Renal cortical epithelial cell (primary cell): ENCODE results near the gene NFYB. TPM values are rescaled to one million over a fixed set of nuclear protein-coding genes. Genes with fewer than 3 reads are reported as not detected.
"Not testable (repeated sequence)": the region's sequence is repeated elsewhere in the genome, so short reads cannot be mapped to it uniquely, and the experiment has no call there.

ENCODE experiments used
- DNase-seq: peaks from one replicate; pipeline ENCODE4 v3.0.0-alpha.2; 2011; ENCODE audit warnings: low read depth
- total RNA-seq: library from RNA; depleted of rRNA; stranded (reverse); fragments of >200 nt; gene quantifications from 2 replicates; pipeline ENCODE4 v1.2.3, GENCODE V29; 2014

Gene NFYB
- total RNA-seq, 1 donor from 2014 or later: 22.5 TPM

DNA sequence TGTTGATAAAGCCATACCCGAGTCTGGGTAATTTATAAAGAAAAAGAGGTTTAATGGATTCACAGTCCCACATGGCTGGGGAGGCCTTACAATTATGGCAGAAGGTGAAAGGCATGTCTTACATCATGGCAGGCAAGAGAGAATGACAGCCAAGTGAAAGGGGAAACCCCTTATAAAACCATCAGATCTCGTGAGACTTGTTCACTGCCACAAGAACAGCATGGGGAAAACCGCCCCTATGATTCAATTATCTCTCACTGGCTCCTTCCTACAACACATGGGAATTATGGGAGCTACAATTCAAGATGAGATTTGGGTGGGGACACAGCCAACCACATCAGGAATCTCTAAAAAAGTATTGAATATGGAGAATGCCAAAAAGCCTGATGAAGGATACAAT lies 25.0 kb upstream of the NFYB start:
- not testable (repeated sequence) for DNase-seq

DNA sequence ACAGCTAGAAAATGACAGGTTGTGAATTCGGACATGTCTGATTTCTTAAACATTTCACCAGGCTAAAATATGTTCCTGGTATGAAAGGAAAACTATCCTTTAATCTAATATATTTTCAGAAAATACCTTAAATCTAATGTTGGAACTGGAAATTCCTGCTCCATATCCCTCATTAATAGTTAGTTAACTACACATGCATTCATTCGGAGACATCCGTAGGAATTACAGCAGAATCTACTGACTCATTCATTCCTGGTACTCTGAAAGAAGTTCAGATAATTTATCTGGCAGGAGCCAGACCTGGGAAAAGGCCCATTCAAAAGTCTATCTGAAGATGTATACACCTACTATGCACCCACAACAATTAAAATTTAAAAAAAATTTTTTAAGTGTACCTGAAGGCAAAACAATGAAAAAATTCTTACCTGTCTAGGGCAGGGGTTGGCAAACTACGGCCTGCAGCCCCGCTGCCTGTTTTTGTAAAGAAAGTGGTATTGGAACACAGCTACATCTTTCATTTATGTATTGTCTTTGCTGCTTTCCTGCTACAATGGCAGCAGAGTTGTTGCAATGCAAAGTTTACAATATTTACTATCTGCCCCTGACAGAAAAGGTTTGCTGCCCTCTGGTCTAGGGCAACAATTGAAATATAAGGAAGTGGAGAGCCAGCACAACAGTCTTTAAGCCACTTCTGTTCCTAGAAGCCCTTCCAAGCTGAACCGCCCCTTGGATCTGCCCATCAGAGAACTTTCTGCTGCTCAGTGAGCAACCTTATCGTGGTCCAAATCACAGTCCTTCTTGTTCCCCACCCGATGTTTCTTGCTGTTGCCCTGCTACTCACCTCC lies 17.9 kb upstream of the NFYB start:
- DNase-seq: no peak

DNA sequence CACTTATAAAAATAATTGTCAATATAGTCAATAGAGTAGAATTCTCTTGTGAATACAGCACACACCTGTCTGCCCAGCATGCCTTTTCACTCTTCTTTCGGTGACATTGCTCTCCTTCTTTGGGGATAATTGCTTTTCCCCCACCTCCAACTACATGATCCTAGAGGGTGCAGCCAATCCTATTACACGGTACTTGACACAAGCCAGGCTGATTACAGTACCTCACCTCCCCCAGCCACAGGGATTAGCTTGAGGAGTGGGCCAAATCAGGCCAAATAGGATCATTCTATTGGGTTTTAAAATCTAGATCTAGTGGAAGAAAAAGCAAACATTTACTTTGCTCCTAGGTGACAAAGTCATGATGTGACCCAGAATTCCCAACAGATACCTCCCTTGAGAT lies 16.8 kb upstream of the NFYB start:
- DNase-seq: no peak

DNA sequence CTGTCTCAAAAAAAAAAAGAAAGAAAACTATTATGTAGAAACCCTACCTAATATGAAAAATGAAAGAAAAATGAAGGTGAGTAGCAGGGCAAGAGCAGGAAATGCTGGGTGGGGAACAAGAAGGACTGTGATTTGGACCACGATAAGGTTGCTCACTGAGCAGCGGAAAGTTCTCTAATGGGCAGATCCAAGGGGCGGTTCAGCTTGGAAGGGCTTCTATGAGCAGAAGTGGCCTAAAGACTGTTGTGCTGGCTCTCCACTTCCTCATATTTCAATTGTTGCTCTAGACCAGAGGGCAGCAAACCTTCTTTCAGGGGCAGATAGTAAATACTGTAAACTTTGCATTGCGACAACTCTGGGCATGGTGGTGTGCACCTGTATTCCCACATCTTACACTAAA lies 16.3 kb upstream of the NFYB start:
- peak; percentile 11 for DNase-seq

DNA sequence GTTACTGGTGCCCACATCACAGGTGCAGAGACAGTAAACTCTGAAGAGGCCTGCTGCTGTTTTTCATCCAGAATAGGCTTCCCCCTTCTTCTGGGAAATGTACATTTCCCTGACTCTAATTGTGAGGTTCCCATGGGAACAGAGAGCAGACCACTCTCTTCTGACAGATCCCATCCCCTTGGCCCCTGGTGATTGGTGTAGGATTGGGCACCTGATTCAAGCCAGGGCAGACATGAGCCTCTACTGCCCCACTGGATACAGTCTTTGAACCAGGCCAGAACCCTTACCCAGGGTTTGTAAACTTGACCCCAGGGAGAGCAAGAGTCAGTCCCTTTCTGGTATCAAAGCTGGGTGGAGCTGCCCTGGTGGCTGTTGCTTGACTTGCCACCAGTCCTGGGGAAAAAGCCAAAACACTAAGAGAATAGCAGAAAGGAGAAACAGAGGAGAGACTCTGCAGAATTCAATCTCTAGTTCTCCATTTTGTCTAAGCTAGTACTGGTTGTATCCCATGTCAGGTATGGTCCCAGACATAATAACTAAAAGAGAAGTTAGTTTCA lies 14.8 kb upstream of the NFYB start:
- no peak for DNase-seq

DNA sequence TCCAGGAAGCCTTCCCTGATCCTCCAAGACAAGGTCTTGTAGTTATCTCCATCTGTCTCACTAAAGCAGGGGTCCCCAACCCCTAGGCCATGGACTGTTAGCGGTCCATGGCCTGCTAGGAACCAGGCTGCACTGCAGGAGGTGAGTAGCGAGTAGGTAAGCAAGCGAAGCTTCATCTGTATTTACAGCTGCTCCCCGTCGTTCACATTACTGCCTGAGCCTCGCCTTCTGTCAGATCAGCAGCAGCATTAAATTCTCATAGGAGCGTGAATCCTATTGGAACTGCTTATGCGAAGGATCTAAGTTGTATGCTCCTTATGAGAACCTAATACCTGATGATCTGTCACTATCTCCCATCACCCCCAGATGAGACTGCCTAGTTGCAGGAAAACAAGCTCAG lies 12.4 kb upstream of the NFYB start:
- no peak for DNase-seq

DNA sequence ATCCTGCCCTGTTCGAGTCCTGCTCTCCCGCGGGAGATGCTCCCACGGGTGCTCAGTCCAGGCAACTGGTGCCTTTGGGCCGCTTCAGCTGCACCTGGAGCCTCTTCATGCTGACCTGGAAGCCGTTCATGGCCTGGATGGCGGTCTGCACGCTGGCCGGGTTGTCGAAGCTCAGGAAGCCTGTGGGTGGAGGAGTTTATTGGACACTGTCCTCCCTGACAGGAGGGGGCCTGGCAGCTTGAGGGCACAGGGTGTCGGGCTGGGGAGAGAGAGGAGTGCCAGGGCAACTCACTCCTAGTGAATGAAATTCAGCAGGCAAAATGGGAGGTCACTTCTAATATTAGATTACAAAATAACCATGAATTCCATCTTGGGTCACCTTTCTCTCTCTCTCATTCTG lies 9.3 kb upstream of the NFYB start:
- no peak for DNase-seq

DNA sequence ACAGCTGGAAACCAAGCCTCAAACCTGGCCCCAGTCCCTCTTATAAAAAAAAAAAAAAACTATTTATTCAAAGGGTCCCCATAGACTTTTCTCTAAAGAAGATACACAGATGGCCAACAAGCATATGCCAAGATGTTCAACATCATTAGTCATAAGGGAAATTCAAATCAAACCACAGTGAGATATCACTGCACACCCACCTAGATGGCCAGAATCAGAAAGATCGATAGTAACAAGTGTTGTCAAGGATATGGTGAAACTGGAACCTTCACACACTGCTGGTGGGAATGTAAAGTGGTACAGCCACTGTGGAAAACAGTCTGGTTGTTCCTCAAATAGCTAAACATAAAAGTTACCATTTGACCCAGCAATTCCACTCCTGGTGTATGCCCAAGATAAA lies 5.9 kb upstream of the NFYB start:
- no peak for DNase-seq

DNA sequence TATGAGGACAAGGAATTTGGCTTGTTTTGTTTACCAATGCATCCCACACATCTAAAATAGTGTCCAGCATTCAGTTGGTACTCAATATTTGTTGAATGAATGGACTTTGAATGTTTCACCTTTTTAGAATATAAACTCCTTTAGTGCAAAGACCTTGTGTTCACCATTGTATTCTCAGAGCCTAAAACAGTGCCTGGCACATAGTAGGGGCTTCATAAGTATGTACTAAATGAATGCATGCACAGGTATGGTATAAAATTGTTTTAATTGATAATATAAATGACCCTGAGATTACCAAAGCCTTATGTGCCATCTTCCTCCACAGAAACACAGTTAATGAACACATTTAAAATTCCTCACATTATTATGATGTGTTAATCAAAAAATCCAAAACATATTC lies 5.0 kb upstream of the NFYB start:
- DNase-seq: no peak

DNA sequence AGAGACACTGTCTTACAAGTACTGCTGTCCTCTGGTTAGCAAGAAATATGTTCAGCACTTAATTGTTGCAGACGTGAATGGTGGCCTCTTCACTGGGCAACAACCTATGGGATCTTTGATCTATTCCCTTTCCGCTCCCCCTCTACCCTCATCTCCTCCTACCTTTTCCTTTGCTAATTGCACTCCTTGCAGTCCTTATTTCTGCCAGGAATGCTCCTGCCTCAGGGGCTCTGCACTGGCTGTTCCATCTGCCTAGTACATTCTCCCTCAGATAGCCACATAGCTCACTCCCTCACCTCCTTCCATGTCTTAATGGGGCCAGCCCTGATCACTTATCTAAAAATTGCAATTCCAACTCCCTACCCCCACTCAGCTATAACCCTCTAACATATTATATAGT lies 4.5 kb upstream of the NFYB start:
- no peak for DNase-seq

DNA sequence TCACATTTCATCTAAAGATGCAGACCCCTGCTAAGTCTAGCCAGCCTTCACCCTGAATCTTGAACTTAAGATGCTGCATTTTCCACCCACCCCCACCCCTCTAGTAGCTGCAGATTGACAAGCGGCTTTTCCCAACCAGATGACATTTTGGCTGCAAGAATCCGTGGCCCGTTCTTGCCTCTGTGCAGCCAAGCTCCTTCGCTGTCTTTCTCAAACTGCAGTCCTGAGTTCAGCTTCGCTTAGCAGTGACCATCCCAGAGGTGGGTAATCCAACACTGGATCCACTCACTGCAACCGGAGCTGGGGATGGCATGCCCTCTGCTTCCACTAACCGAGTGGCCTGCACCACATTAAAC lies 765 bp upstream of the NFYB start:
- no peak for DNase-seq

DNA sequence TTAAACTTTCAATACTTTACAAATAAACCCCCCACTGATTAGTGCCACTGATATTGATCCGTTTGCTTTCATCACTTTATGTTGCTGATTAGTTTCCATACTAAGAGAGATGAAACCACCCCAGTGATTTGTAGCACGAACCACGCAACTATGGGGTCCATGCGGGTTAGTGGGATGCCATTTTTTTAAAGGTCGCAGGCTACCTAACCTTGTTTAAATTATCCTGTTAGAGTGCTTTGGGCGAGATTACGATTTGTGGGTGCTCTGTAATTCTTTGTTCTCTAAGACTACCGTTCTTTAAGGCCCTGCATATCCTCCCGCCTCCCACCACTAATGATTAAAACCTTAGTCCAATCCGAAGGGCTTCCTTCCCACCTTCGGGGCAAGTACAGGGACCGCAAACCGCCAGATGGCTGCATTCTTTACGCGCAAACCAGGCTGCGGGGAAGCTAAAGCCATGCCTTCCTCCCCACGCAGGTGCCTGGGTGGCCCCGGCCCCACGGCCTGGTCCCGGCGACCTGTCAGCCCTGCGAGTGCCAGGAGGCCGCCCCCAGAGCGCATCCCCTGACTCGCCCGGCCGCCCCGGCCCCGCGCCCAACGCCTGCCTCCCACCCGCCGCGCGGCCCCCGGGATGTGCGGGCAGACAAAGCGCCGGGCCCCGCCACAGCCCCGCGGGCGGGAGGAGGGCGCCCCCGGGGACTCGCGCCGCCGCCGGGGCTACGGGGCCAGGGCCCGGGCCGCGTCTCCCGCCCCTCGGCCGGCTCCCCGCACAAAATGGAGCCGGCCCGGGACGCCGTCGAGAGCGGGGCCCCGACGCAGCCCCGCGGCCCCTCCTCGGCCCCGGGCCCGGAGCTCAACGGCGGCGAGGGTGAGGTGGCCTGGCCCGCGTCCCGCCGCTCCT lies 759 bp downstream of the NFYB start:
- peak; percentile 70 for DNase-seq

DNA sequence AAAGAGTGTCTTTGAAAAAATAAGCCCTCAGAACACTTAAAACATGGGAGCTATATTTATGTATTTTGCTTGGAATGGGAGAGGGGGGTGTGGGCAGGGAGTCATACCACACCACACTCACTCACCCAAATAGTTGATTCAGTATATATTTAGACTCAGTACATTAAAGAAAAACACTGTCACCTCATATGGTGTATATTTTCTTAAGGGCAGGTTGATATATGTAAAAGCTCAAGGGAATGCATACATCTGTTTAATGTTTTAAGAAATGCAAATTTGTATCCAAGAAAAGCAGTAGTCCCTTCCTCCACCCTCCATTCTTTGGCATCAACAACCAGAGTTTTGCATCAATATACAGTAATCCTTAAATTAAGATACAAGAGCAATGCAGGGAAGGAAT lies 1.4 kb downstream of the NFYB start:
- DNase-seq: no peak

DNA sequence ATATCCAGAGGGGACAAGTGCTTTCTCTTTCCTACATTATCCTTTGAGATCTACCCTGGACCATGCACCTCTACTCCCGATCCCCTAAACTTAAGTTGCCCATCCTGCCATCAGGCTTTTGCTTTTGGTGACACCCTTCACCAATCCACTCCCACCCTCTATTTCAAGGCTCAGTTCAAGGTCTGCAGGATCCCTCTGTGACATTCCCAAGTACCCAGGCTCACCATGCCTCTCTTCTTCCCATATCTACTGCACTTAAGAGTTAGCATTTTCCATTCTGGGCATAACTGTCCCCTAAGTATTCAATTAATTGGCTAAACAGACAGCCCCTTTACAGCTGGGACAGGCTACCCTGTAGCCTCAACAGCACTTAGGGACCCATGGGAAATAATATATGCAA lies 3.1 kb downstream of the NFYB start:
- DNase-seq: no peak

DNA sequence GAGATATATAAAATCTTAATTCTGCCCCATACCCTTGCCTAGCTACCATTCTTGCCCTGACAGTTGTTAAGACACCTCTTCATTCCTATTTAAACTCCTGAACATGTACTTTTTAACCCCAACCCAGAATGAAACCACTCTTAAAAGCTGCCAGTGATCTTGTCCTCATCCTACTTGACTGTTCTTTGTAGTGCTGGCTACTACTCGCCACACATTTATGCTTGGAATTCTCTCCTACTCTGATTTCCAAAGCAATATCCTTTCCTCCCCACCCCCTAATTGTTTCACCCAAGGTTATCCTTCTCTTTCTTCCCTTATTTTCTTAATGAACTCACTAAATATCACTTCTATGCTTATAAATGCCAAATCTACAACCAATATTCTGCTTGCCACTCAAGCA lies 4.1 kb downstream of the NFYB start:
- DNase-seq: peak; percentile 48

DNA sequence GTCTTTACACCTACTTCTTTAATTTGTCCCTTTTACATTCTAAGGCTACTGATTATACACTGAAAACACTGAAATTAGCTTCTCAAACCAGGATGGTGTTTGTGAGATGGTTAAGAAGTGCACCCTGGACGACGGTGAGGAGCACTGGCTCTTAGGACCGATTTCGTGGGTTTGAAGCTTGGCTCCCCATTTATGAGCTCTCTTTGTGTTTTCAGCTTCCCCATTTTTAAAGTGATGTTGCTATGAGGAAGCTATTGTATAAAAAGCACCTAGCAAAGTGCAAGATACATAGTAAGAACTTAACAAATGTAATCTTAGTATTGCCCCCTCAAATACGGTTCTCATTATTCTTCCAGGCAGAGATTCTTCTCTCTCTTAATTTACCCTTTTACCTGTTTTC lies 4.7 kb downstream of the NFYB start:
- DNase-seq: no peak

DNA sequence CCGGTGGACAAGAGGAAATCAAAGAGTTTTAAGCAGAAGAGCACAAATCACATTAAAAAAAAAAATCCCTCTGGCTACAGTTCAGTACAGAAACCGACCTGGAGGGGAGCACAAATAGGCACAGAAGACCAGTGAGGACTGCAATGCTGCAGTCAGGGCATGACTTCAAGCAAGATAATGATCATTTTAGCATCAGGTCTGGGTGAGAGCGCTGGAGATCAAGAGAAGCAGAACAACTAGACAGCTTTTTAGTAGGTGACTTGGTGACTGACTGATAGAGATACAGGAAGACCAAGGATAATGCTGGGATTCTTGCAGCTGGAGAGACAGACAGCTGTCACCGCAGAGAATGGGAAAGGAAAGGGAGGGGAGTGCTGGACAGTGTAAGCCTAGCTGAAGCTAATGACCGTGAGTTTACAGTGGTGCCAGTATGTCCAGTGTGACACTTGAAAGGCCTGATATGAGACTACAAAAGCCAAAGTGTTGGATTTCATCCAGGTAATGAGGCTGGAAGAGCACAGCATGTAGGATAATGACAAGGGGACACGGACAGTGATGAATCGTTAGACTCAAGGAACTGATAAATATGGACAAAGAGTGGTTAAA lies 5.6 kb downstream of the NFYB start:
- DNase-seq: no peak

DNA sequence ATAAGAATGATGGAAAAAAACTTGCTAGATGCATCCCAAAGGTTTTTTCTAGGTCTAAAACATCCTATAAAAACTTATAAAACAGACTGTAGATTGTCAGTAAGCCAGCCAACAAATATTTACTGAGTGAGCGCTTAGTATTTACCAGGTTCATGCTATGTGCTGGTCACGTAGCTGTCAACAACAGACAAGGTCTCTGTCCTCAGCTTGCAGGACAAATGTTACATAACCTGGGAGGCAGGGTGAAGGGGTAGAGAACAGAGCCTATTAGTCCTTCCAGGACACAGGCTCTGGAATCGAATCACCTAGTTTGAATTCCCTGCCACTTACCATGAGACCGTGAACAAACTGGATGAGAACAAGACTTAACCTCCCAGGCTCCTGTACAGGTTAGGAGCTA lies 6.4 kb downstream of the NFYB start:
- no peak for DNase-seq

DNA sequence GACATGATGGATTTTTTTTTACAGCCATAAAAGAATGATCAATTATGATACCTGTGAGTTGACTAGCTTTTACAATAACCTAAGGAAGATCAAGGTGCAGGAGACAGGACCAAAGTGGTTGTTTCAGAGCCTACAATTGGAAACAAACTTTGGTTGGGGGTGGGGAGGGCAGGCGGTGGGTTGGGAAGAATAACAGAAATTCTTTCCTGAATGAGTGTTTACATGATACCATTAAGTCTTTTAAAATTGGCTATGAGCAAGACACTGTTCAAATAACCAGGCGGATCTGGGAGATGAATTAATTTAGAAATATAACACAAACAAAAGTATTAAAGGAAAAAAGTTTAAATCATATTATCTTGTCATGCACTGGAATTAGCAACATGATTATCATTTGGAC lies 7.2 kb downstream of the NFYB start:
- DNase-seq: no peak

DNA sequence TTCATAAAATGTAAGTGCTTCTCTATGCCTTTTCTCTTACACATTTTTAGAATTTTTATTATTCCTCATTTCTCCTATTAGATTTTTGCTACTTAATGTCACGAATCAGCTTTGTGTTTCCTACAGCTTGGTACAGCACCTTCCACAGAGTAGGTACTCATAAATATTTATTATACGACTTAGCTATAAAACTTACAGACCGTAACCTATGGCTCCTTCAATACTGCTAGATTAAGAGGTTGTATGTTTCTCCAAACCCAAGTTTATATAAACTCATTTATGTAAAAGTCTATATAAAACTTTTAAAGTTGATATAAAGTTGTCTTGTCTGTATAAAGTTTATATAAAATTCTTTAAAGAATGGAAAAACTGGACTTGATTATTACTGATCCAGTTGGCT lies 11.5 kb downstream of the NFYB start:
- DNase-seq: peak; percentile 33

DNA sequence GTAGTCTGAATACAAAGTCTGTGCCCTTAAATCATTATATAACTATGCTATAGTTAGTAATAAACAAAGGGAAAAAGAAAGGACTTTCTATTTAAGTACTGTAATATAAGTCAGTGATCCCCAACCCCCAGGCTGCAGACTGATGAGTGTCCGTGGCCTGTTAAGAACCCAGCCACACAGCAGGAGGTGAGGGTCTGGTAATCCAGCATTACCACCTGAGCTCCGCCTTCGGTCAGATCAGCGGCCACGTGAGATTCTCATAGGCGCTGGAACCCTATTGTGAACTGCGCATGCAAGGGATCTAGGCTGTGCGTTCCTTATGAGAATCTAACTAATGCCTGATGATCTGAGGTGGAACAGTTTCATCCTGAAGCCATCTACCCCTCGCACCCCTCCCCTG lies 15.7 kb downstream of the NFYB start:
- no peak for DNase-seq

DNA sequence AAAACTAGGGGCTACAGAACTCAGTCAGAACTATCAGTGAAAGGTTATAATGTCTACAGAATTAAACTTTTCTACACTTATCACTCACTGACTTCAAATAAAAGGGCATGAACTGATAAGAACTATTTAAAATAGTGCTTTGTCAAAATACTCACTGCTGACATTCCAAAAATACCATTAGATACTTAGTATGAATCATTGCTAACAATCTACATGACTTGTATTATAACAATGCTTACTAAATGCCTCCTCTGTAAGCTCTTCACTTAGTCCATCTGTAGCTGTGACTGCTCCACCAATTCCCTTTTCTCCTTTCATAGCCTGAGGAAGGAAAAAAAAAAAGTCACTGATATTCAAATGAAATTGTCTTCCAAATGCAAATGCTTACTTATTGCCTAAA lies 17.0 kb downstream of the NFYB start:
- DNase-seq: peak; percentile 76

DNA sequence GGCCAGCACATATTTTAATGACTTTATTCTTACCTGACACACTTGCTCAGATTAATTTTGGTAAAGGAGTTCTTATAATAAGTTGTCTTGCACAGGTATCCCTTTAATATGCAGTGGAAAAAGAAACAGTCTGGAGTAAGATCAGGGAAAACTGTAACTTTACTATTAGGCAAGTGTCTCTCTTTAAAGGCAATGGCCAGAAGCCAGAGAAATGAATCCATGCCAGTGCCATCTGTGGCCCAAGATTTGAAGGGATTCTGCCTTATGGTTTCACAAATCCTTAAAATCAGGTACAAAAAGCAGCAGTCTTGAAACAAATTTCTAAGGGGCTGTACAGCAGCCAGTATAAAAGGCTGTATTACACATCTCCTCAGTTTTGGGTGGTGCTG lies 22.4 kb downstream of the NFYB start:
- peak; percentile 11 for DNase-seq
